Coronary artery (tissue), 2 donors: ENCODE data around the gene CTDP1.

Experiments
- DNase-seq: peaks from one replicate; pipeline ENCODE4 v3.0.0-alpha.2; 2017; ENCODE audit warnings: low spot score
- H3K27ac ChIP-seq, 2 donors: fragments of 200-600 bp; sonication (generic); one replicate each; pipeline ENCODE4 v1.5.1; 2016 to 2019
- H3K4me3 ChIP-seq: fragments of 200-600 bp; sonication (generic); 2 replicates; pipeline ENCODE4 v1.5.1; 2016; ENCODE audit warnings: mild to moderate bottlenecking, moderate library complexity
- CTCF ChIP-seq: fragments of 200-600 bp; sonication (generic); IDR thresholded peaks from one replicate; pipeline ENCODE4 v1.5.1; 2019; ENCODE audit warnings: antibody characterized with exemption

The CTDP1 gene

DNA sequence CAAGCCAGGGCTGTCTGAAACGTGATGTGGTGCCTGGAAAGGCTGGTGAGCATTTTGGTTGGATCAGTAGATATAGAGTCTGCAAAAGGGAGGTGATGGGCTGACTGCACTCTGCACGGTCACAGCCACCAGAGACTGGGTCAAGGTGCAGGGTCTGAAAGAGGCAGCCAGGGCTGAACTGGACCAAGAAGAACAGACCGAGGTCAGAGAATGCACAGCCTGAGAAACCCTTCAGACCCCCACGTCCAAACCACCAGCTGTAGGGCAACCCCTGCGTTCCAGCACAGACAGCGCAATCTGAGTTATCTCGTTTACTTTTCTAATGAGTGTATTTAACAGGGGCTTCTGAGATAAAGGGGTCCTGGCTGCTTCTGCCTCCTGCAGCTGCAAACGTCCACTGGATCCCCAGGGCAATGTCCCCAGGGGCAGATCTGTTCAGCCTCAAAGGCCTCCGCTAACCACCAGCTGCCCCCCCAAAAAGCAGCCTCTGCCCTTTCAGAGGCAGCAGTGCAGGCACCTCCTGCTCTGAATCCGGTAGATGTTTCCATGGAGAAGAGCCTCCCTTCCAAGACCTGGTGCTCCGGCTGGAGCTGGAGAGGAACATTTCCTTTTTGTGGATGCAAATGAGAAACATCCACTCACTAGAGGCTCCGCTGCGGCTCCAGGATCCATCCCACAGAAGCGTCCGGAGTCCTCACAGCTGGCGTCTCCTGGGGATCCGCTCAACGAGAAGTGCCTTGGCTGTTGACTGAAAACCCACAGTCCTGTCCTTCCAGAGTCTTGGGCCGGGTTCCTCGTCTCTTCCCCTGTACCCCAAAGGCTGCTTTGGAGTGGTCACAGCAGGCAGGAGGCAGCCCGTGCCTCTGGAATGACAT lies 117.2 kb downstream of the CTDP1 start:
- DNase-seq, result no peak

DNA sequence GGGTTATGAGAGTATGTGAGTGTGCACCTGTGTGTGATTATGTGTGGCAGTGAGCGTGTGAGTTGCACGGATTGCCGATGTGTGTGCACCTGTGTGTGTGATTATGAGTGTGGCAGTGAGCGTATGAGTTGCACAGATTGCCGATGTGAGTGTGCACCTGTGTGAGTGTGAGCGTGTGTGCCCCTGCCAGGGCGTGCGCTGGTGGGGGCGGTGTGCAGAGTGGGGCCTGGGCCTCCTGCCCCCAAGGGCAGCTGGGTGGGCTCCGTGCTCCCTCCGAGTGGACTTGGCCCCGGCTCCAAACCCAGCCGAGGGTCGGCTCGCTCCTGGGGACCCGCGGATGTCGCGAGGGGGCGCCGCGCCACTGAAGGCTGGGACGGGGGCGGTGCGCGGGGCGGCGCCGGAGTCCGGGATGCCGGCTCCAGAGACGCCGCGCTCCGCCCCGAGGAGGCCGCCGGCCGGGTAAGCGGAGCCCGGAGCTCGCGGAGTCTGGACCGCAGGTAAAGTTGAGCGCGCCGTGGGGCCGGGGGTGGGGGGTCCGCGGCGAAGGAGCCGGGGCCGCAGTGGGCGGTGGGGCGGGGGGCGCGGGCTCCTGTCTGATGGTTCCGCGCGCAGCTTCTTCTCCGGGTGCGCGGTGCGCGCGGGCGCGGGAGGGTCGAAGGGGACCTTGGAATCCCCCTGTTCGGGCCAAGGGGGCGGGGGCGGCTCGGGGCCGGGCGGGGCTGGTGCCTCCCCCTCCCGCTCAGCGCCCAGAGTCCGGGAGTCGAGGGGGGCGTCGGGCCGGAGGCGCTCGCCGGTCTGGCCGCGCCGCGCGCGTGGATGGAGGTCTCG lies 118.1 kb downstream of the CTDP1 start, which contains the start of gene KCNG2:
Gene KCNG2 (plus strand): TSS at position 421 of the 828 bp plus-strand sequence. CDS start 65,730 bp downstream, outside the sequence.
- Histone ChIP-seq H3K27ac (no peak within 1 kb of the TSS), H3K4me3 (peak within 1 kb of the TSS; percentile 65)
- TF ChIP-seq CTCF, result no peak
- DNase-seq, result no peak

More for the DNA sequence above, 117.2 kb downstream of the CTDP1 start:
- TF ChIP-seq CTCF, result no peak
- Histone ChIP-seq H3K27ac (no peak overlapping the region), H3K4me3 (no peak overlapping the region)

GRCh38 chr18:79798346-79798998 lies 118.9 kb downstream of the CTDP1 start:
- H3K27ac ChIP-seq, result no peak overlapping the region
- no peak for TF ChIP-seq CTCF
- DNase-seq, result no peak
- peak overlapping the region; percentile 65 for H3K4me3 ChIP-seq

DNA sequence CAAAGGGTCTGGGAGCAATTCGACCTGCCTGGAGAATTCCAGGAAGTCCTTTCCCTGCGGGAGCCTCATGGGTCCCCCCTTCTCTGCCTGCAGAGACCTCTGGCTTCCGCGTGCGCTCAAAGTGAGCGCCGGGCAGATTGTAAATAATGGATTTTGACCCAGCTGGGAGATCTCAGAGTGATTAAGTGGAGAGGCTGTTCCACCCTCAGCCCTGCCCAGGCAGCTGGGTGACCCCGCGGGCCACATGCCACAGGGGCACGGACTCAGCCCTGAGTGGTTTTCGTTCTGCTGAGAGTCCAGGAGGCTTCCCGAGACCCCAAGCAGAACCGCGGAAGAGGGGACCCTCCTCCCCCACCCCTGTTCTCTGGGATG lies 119.4 kb downstream of the CTDP1 start:
- no peak for DNase-seq
- TF ChIP-seq CTCF, result no peak
- H3K27ac ChIP-seq, result no peak overlapping the region
- peak overlapping the region; percentile 65 for H3K4me3 ChIP-seq

DNA sequence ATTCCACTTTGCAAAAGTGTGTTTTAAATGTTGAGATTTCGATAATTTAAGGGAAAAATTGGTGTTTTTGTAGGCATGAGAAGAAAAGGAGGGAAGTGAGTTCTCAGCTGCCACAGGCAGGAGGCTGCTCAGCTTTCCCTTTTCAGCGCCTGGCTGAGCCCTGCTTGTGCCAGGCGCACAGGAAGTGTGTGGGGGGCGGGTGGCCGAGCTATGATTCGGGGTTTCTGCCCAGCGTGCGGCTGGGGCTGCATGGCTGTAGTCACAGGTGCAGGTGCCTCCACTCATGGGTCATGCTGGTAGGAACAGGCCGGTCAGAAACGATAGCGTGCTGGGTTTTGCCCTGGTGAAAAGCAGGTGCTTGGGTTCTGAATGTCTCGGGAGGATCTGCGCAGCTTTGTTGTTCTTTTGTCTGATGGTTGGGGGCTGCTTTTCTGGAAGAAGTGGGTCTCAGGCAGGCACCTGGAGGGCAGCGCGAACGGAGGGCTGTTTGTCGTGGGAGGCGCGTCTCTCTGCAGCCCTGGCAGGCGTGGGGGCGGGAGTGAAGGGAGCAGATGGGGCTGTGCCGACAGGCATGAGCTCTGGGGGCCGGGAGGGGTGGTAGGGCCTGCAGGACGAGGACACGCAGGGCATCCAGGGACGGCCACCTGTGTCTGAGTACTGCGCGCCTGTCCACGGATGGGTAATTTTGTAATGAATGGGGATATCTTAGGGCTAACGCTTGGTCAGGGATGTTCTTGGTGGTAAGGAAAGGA lies 120.2 kb downstream of the CTDP1 start:
- H3K27ac ChIP-seq, result no peak overlapping the region
- DNase-seq, result no peak
- no peak overlapping the region for H3K4me3 ChIP-seq
- TF ChIP-seq CTCF, result no peak

DNA sequence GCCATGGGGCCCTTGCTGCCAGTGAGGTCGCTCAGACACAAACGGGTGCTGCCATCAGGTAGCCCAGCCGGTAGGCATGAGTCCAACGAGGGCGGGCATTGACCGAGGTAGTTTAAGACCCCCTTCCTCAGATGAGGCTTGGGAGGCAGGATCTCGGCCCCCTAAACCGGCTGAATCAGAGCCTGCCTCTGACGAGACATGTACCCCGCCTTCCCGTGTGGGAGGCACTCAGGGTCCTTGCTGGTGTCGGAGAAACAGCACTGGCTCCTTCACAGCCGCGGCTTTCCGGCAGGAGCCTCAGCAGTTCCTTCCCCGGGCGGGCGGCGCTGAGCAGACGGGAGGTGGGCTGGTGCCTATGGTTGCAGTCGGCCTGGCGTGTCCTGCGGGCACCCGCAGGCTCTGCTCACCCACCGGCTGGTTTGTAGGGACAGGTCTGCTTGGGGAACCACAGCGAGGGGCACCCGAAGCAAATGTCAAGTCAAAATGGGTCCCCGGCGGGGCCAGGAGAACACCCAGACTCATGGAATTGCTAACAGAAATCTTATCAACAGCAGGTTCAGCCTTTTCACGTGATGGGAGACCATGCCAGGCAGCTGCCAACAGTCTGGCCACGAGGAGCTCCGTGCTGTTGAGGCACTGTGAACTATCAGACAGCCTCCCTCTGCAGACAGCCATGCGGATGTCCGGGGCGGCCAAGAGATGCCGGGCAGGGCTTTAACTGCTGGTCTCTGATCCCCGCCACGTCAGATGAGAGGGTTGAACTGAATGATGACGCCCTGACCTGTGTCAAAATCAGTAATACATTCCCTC lies 121.0 kb downstream of the CTDP1 start:
- no peak for DNase-seq
- no peak for TF ChIP-seq CTCF
- Histone ChIP-seq H3K4me3 (no peak overlapping the region), H3K27ac (no peak overlapping the region)
